C4-2B (cell line): ENCODE data around the gene UGP2.
A peak's percentile ranks its signal among the peaks of the same experiment; 100 is the strongest.

Experiments
- H3K27ac ChIP-seq: fragments of 450-650 bp; 2 replicates; pipeline ENCODE4 v1.5.1; 2017
- ZFX ChIP-seq: fragments of 450-650 bp; IDR thresholded peaks from 2 replicates; pipeline ENCODE4 v1.6.1; 2017
- TF ChIP-seq, protein P1 (sequence below): fragments of 450-650 bp; conservative IDR thresholded peaks from 2 replicates; pipeline ENCODE4 v1.5.1; 2017; ENCODE audit warnings: mild to moderate bottlenecking

Gene UGP2

DNA sequence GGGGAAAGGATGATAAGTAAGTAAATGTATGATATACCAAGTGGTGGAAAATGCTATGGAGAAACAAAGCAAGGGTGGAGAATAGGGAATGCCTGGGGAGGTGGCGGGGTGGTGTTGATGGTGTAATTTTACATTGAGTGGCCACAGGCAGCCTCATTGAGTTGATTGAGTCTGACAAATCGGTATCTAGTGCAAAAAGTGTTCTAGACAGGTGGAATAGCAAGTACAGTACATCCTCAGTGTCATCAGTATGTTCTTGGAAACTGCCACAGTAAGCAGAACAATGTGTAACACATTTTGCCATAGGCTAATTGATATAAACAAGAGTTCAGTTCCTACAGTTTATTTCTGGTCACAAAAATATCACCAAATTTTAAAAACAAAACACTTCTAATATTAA, 46.4 kb downstream of the UGP2 start:
- TF ChIP-seq, protein P1, sequence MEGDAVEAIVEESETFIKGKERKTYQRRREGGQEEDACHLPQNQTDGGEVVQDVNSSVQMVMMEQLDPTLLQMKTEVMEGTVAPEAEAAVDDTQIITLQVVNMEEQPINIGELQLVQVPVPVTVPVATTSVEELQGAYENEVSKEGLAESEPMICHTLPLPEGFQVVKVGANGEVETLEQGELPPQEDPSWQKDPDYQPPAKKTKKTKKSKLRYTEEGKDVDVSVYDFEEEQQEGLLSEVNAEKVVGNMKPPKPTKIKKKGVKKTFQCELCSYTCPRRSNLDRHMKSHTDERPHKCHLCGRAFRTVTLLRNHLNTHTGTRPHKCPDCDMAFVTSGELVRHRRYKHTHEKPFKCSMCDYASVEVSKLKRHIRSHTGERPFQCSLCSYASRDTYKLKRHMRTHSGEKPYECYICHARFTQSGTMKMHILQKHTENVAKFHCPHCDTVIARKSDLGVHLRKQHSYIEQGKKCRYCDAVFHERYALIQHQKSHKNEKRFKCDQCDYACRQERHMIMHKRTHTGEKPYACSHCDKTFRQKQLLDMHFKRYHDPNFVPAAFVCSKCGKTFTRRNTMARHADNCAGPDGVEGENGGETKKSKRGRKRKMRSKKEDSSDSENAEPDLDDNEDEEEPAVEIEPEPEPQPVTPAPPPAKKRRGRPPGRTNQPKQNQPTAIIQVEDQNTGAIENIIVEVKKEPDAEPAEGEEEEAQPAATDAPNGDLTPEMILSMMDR = no peak
- no peak overlapping the region for H3K27ac ChIP-seq

DNA sequence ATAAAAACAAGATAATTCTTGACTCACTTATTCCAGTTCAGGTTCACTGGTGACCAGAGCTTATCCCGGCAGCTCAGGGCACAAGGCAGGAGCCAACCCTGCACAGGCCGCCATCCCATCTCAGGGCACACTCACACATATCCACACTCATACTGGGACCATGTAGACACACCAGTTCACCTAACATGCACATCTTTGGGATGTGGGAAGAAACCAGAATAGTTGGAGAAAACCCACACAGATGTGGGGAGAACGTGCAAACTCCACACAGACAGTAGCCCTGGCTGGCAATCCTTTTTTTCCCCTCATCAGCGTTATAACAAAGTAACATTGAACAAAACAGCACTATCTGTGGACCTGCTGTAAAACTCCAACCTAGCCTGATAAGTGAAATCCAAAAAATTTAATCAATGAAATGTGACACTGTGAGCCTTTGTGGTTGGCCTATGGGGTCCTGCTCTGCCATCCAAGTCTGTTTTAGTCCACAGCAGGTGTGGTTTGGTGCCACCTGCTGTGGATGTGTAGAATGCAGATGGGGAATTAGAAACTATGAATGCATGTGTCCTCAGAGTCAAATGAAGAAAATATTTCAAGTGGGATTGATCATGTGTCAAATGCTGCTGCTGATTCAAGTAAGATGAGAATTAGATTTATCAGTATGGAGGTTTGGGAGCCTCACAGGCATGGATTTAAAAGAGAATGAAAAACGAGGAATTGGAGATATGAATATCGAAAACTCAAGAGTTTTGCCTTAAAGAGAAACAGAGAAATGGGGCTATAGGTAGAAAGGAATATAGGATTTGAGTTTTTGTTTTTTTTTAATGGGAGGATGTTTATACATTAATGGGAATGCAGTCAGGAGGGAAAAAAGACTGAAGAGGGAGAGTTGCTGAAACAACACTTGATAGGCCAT, 47.0 kb downstream of the UGP2 start:
- no peak overlapping the region for H3K27ac ChIP-seq
- TF ChIP-seq, protein P1 = peak; percentile 82
- no peak for TF ChIP-seq ZFX

DNA sequence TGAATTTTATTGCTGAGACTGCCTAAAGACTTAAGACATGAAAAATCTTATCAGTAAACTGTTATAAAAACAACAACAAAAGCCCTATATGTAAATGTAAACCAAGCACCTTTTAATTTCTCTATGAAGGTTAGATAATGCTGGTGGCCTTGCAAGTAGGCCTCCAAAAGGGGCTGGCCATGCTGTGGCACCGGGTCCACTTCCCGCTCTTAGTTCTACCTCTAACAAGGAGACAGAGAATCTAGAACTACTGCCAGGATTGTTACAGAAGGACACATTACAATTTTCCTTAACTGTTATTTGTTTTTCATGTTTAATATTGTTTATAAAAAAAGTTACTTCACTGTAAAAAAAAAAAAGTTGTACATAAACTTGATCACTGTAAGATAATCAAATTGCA, 49.0 kb downstream of the UGP2 start:
- no peak overlapping the region for H3K27ac ChIP-seq
- no peak for TF ChIP-seq ZFX
- TF ChIP-seq, protein P1 = no peak

DNA sequence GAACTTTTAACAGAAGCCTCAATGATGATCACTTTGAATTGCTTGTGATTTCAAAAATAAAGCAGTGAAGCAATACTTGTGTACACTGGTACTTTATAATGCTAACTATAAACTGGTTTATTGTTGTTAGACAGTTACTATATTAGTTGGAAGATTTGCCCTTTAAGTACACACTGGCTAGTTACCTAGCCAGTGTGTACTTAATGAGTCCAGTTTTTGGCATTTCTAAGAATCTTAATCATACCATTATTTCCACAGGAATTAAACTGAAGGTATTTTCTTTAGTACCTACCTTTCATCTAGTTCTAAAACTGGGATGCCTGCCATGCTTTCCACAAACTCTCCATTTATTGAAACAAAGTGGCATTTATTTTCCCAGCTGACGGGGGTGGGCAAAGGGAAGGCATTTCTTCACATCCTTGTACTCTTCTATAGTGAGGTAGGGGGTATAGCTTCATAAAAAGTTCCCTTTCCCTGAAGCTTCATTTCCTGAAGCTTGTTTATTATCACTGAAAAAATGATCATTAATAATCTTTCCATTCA, 49.9 kb downstream of the UGP2 start:
- no peak overlapping the region for H3K27ac ChIP-seq
- TF ChIP-seq, protein P1 = no peak
- TF ChIP-seq ZFX = no peak

DNA sequence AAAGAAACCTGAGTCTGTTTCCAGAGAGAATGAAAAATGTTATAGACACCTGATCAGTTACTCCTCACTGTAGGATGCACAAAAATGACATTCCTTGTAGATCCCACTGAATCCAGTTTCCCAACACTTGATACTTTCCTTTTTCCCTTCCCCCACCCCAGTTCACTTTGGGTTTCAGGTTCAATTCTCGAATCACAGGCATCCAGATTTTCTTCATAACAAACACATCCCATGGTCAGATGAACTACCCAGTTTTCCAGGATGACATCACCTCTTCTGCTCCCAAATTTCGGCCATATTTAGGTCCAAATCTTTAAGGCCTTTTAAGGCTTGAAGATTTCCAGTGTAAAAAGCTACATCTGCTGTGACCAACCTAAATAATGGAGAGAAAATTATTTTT, 51.5 kb downstream of the UGP2 start:
- TF ChIP-seq ZFX = no peak
- TF ChIP-seq, protein P1 = no peak
- no peak overlapping the region for H3K27ac ChIP-seq

DNA sequence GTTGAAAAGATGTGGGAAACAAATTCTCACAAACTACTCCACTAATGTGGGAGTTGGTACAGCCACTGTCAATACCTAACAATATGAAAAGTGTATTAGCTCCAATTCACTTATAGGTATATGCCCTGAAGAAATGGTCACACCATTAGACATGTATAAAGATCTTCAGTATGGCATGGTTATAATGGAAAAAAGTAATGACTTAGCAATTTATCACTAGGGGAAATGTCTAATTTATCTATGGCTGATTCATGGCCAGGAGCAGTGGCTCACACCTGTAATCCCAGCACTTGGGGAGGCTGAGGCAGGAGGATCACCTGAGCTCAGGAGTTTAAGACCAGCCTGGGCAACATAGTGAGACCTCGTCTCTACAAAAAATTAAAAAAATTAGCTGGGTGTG, 52.5 kb downstream of the UGP2 start:
- no peak overlapping the region for H3K27ac ChIP-seq
- no peak for TF ChIP-seq ZFX
- TF ChIP-seq, protein P1 = no peak

DNA sequence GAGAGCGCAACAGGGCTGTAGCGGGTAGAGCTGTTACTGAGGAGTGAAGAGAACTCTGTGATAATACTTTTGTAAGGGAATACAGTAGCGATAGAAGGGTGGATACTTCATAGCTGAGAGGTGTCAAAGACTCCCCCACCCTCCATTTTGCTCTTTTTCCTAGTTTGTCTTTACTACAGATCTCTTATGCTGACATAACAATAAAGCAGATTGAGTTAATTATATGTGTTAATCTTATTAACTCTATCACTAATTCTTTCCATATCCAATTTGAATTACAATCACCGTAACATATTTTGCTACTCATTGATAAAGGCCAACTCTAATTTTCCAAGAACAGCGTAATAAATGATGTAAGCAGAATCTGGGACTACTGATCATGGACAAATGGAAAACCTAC, 57.1 kb downstream of the UGP2 start:
- no peak for TF ChIP-seq ZFX
- TF ChIP-seq, protein P1 = no peak
- H3K27ac ChIP-seq = no peak overlapping the region
